Prostate gland (tissue), 2 donors: ENCODE data around the gene TFAP2E.

Experiments used
- POLR2A ChIP-seq: fragments of 450-650 bp; IDR thresholded peaks from one replicate; pipeline ENCODE4 v1.6.1; 2016; ENCODE audit warnings: antibody characterized with exemption, mild to moderate bottlenecking
- POLR2AphosphoS5 ChIP-seq: sonication (generic); formaldehyde crosslinking; IDR thresholded peaks from one replicate; pipeline ENCODE4 v1.6.1; 2017; ENCODE audit warnings: antibody characterized with exemption
- TF ChIP-seq, protein P1 (sequence below), 4 experiments: fragments of 200-600 bp in 2 of 4; fragments of 450-650 bp in 2 of 4; sonication (generic) in 2 of 4; IDR thresholded peaks; 1 replicate in 3 of 4; 2 replicates in 1 of 4; pipeline ENCODE4 v1.5.1; 2016 to 2019; ENCODE audit warnings: antibody characterized with exemption in 4 of 4, mild to moderate bottlenecking in 2 of 4, moderate library complexity in 2 of 4

DNA sequence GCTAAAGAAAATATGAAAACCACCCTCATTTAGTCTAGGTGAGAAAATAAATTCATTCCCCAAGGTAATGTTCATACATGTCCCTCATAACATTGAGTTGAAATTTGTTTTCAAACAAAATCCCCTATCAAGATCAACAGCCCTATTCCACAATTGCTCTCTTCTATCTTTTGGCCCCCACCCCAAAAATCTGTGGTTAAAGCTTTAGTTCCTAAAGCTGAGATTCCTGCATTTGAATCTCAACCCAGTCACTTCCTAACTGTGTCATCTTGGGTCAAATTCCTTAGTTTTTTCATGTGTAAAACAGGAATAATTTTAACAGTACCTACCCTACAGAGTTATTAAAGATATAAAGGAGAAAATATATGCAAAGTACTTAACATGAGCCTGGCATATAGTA, 37.9 kb upstream of the TFAP2E start:
- TF ChIP-seq POLR2AphosphoS5: no peak
- TF ChIP-seq, protein P1, sequence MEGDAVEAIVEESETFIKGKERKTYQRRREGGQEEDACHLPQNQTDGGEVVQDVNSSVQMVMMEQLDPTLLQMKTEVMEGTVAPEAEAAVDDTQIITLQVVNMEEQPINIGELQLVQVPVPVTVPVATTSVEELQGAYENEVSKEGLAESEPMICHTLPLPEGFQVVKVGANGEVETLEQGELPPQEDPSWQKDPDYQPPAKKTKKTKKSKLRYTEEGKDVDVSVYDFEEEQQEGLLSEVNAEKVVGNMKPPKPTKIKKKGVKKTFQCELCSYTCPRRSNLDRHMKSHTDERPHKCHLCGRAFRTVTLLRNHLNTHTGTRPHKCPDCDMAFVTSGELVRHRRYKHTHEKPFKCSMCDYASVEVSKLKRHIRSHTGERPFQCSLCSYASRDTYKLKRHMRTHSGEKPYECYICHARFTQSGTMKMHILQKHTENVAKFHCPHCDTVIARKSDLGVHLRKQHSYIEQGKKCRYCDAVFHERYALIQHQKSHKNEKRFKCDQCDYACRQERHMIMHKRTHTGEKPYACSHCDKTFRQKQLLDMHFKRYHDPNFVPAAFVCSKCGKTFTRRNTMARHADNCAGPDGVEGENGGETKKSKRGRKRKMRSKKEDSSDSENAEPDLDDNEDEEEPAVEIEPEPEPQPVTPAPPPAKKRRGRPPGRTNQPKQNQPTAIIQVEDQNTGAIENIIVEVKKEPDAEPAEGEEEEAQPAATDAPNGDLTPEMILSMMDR (IDR thresholded peaks at IDR 0.05): no peak
- TF ChIP-seq POLR2A: no peak
